ENCODE results near the gene SLC2A3.
"Not testable (repeated sequence)": the region's sequence is repeated elsewhere in the genome, so short reads cannot be mapped to it uniquely, and the experiment has no call there.

SLC2A3 gene

GRCh38 chr12:7966563-7966962, 30.6 kb upstream of the SLC2A3 start:
- Histone ChIP-seq H3K23ac (ENCODE audit: low read length) (no peak overlapping the region), H3K27me3 (ENCODE audit: insufficient read depth, low read length) (no peaks in the 10 kb centered on the region), H3K36me3 (ENCODE audit: control insufficient read depth in 1 of 2, insufficient read depth in 2 of 2, low read length in 2 of 2) (no peaks in the 10 kb centered on the region), H3K18ac (ENCODE audit: low read length) (no peak overlapping the region), H3K9ac (ENCODE audit: low read length) (no peak overlapping the region), H3K4me2 (ENCODE audit: low read length) (no peak overlapping the region), H4K12ac (ENCODE audit: low read depth, low read length) (no peak overlapping the region), H3K14ac (ENCODE audit: low read length) (no peak overlapping the region), H3K27ac (ENCODE audit: low read depth, low read length) (no peak overlapping the region), H4K8ac (ENCODE audit: low read depth, low read length) (no peak overlapping the region), H2AFZ (ENCODE audit: insufficient read depth, low read length, poor library complexity) (no peak overlapping the region), H2AK5ac (ENCODE audit: low read length) (no peak overlapping the region), H2BK5ac (ENCODE audit: low read depth, low read length, poor library complexity) (peak overlapping the region; percentile 27), H3K4me1 (ENCODE audit: control insufficient read depth in 1 of 2, insufficient read depth in 2 of 2, low read length in 2 of 2) (peaks cover 0 to 5% of the 10 kb centered on the region in 2 experiments), H3K4ac (ENCODE audit: low read depth, low read length) (no peak overlapping the region), H3K4me3 (ENCODE audit: low read depth, low read length) (no peak overlapping the region), H2BK12ac (ENCODE audit: low read length) (no peak overlapping the region), H3K79me2 (ENCODE audit: control insufficient read depth, insufficient read depth, low read length, poor library complexity) (peaks cover 2% of the 10 kb centered on the region), H3K9me3 (ENCODE audit: insufficient read depth, low read depth, low read length) (no peaks in the 10 kb centered on the region), H3K79me1 (ENCODE audit: low read length) (peaks cover 12% of the 10 kb centered on the region), H4K91ac (ENCODE audit: low read depth, low read length) (no peak overlapping the region), H2BK120ac (ENCODE audit: insufficient read depth, low read length, poor library complexity) (no peak overlapping the region)
- peak; percentile 79 to 84 for DNase-seq
- no CpG with 5 or more reads among the region's 14 CpGs for WGBS (ENCODE audit: extremely low coverage, insufficient coverage, insufficient read length)

- H3K23ac ChIP-seq (ENCODE audit: low read length), result not testable (repeated sequence)
Observed at GRCh38 chr12:7964669-7965068, 28.7 kb upstream of the SLC2A3 start.

GRCh38 chr12:7961395-7962178, 25.6 kb upstream of the SLC2A3 start:
- H4K12ac ChIP-seq (ENCODE audit: low read depth, low read length), result no peak overlapping the region
- peak overlapping the region; percentile 28 for H3K14ac ChIP-seq (ENCODE audit: low read length)
- no peak overlapping the region for H4K8ac ChIP-seq (ENCODE audit: low read depth, low read length)
- no peak overlapping the region for H3K4me3 ChIP-seq (ENCODE audit: low read depth, low read length)
- H2BK120ac ChIP-seq (ENCODE audit: insufficient read depth, low read length, poor library complexity), result no peak overlapping the region
- H2AFZ ChIP-seq (ENCODE audit: insufficient read depth, low read length, poor library complexity), result no peak overlapping the region
- H3K27ac ChIP-seq (ENCODE audit: low read depth, low read length), result no peak overlapping the region
- peaks cover 10% of the 10 kb centered on the region for H3K79me1 ChIP-seq (ENCODE audit: low read length)
- H3K23ac ChIP-seq (ENCODE audit: low read length), result no peak overlapping the region
- peaks cover 3% of the 10 kb centered on the region for H3K9me3 ChIP-seq (ENCODE audit: insufficient read depth, low read depth, low read length)
- peaks cover 11% of the 10 kb centered on the region in 2 experiments for H3K4me1 ChIP-seq (ENCODE audit: control insufficient read depth in 1 of 2, insufficient read depth in 2 of 2, low read length in 2 of 2)
- H2BK12ac ChIP-seq (ENCODE audit: low read length), result peak overlapping the region; percentile 88
- no peak overlapping the region for H3K9ac ChIP-seq (ENCODE audit: low read length)
- H3K36me3 ChIP-seq (ENCODE audit: control insufficient read depth in 1 of 2, insufficient read depth in 2 of 2, low read length in 2 of 2), result no peaks in the 10 kb centered on the region
- DNase-seq, result no peak
- peaks cover 3% of the 10 kb centered on the region for H3K79me2 ChIP-seq (ENCODE audit: control insufficient read depth, insufficient read depth, low read length, poor library complexity)
- H2BK5ac ChIP-seq (ENCODE audit: low read depth, low read length, poor library complexity), result no peak overlapping the region
- peak overlapping the region; percentile 17 for H3K18ac ChIP-seq (ENCODE audit: low read length)
- no peak overlapping the region for H3K4ac ChIP-seq (ENCODE audit: low read depth, low read length)
- H4K91ac ChIP-seq (ENCODE audit: low read depth, low read length), result peak overlapping the region; percentile 51
- no peak overlapping the region for H3K4me2 ChIP-seq (ENCODE audit: low read length)
- H2AK5ac ChIP-seq (ENCODE audit: low read length), result peak overlapping the region; percentile 79
- no CpG with 5 or more reads among the region's 12 CpGs for WGBS (ENCODE audit: extremely low coverage, insufficient coverage, insufficient read length)
- H3K27me3 ChIP-seq (ENCODE audit: insufficient read depth, low read length), result no peaks in the 10 kb centered on the region

More at GRCh38 chr12:7964669-7965068, 28.7 kb upstream of the SLC2A3 start:
- not testable (repeated sequence) for H4K91ac ChIP-seq (ENCODE audit: low read depth, low read length); H3K4me1 ChIP-seq (ENCODE audit: control insufficient read depth in 1 of 2, insufficient read depth in 2 of 2, low read length in 2 of 2); H3K9me3 ChIP-seq (ENCODE audit: insufficient read depth, low read depth, low read length); H4K12ac ChIP-seq (ENCODE audit: low read depth, low read length); H2BK120ac ChIP-seq (ENCODE audit: insufficient read depth, low read length, poor library complexity); H2AK5ac ChIP-seq (ENCODE audit: low read length); H3K36me3 ChIP-seq (ENCODE audit: control insufficient read depth in 1 of 2, insufficient read depth in 2 of 2, low read length in 2 of 2); H3K27ac ChIP-seq (ENCODE audit: low read depth, low read length); H3K79me2 ChIP-seq (ENCODE audit: control insufficient read depth, insufficient read depth, low read length, poor library complexity); H3K4me3 ChIP-seq (ENCODE audit: low read depth, low read length); H3K4ac ChIP-seq (ENCODE audit: low read depth, low read length); H3K18ac ChIP-seq (ENCODE audit: low read length); H2AFZ ChIP-seq (ENCODE audit: insufficient read depth, low read length, poor library complexity); H4K8ac ChIP-seq (ENCODE audit: low read depth, low read length); H3K9ac ChIP-seq (ENCODE audit: low read length); H3K79me1 ChIP-seq (ENCODE audit: low read length); H3K14ac ChIP-seq (ENCODE audit: low read length); H3K27me3 ChIP-seq (ENCODE audit: insufficient read depth, low read length); H2BK5ac ChIP-seq (ENCODE audit: low read depth, low read length, poor library complexity); H3K4me2 ChIP-seq (ENCODE audit: low read length)
- peak overlapping the region; percentile 28 for H2BK12ac ChIP-seq (ENCODE audit: low read length)
- DNase-seq, result peak; percentile 69 to 71
- WGBS (ENCODE audit: extremely low coverage, insufficient coverage, insufficient read length), result no CpG with 5 or more reads among the region's 9 CpGs

GRCh38 chr12:7959701-7960121, 23.7 kb upstream of the SLC2A3 start:
- H2BK5ac ChIP-seq (ENCODE audit: low read depth, low read length, poor library complexity), result peak overlapping the region; percentile 42
- peaks cover 11% of the 10 kb centered on the region in 2 experiments for H3K4me1 ChIP-seq (ENCODE audit: control insufficient read depth in 1 of 2, insufficient read depth in 2 of 2, low read length in 2 of 2)
- peaks cover 10% of the 10 kb centered on the region for H3K79me1 ChIP-seq (ENCODE audit: low read length)
- H4K91ac ChIP-seq (ENCODE audit: low read depth, low read length), result no peak overlapping the region
- peak overlapping the region; percentile 68 for H3K27ac ChIP-seq (ENCODE audit: low read depth, low read length)
- H4K8ac ChIP-seq (ENCODE audit: low read depth, low read length), result no peak overlapping the region
- no peak overlapping the region for H2BK12ac ChIP-seq (ENCODE audit: low read length)
- peaks cover 3% of the 10 kb centered on the region for H3K9me3 ChIP-seq (ENCODE audit: insufficient read depth, low read depth, low read length)
- no peak overlapping the region for H2AFZ ChIP-seq (ENCODE audit: insufficient read depth, low read length, poor library complexity)
- no peak overlapping the region for H3K4me3 ChIP-seq (ENCODE audit: low read depth, low read length)
- no peaks in the 10 kb centered on the region for H3K27me3 ChIP-seq (ENCODE audit: insufficient read depth, low read length)
- no CpG with 5 or more reads among the region's 3 CpGs for WGBS (ENCODE audit: extremely low coverage, insufficient coverage, insufficient read length)
- H4K12ac ChIP-seq (ENCODE audit: low read depth, low read length), result no peak overlapping the region
- no peak overlapping the region for H3K4ac ChIP-seq (ENCODE audit: low read depth, low read length)
- H2AK5ac ChIP-seq (ENCODE audit: low read length), result no peak overlapping the region
- H2BK120ac ChIP-seq (ENCODE audit: insufficient read depth, low read length, poor library complexity), result peak overlapping the region; percentile 83
- H3K79me2 ChIP-seq (ENCODE audit: control insufficient read depth, insufficient read depth, low read length, poor library complexity), result peaks cover 3% of the 10 kb centered on the region
- H3K4me2 ChIP-seq (ENCODE audit: low read length), result peak overlapping the region; percentile 17
- no peaks in the 10 kb centered on the region for H3K36me3 ChIP-seq (ENCODE audit: control insufficient read depth in 1 of 2, insufficient read depth in 2 of 2, low read length in 2 of 2)
- DNase-seq, result peak; percentile 62 to 69
- no peak overlapping the region for H3K18ac ChIP-seq (ENCODE audit: low read length)
- H3K9ac ChIP-seq (ENCODE audit: low read length), result no peak overlapping the region
- H3K23ac ChIP-seq (ENCODE audit: low read length), result no peak overlapping the region
- H3K14ac ChIP-seq (ENCODE audit: low read length), result no peak overlapping the region
